Fibroblast of skin of left quadriceps (primary cell): ENCODE results near the gene DSG3.

Source experiments
- DNase-seq, 2 experiments: peaks; one replicate each; pipeline ENCODE4 v3.0.0-alpha.2; 2013; ENCODE audit warnings: low read depth in 2 of 2

Gene DSG3

DNA sequence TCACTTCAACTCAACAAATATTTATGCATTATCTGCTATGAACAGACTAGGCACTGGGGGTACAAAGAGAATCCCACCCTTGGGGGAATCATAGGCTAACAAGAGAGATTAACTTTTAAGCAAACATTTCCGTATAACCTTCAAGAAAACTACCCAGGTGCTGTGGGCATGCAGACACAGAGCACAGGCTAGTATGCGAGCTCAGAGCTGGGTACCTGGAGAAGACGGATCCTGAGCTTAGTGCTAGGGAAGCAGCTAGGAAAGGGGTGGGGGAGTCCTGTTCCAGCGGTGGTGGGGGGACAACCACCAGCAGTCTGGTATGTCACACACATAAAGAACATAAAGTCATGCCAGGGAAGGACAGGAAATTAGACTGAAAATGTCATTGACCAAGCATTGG lies 17.5 kb upstream of the DSG3 start:
- DNase-seq = no peak

DNA sequence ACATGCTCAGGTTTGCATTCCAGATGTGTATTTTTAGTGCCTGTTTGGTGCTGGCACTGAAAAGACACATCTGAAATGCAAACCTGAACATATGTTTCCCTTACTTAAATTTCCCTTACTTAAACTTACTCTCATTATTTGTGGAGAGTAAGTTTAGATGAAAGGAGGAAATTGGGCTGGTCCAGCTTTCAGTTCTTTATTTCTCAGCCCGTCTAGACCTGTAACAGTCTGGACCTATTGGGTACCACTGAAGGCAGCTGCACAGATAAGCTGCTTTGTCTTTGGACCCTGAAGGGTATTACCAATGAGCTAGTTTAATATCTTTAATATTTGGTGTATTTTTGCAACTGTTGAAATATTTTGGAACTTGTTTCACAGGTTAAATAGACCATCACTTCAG lies 17.0 kb upstream of the DSG3 start:
- DNase-seq = no peak

- no peak for DNase-seq
Measured at GRCh38 chr18:31432316-31432715, 15.2 kb upstream of the DSG3 start.

GRCh38 chr18:31436825-31437224 lies 10.7 kb upstream of the DSG3 start:
- no peak for DNase-seq

- no peak for DNase-seq
Measured at GRCh38 chr18:31438402-31438801, 9.1 kb upstream of the DSG3 start.

GRCh38 chr18:31439807-31440325 lies 7.7 kb upstream of the DSG3 start:
- no peak for DNase-seq

GRCh38 chr18:31440787-31441186 lies 6.8 kb upstream of the DSG3 start:
- DNase-seq = no peak

DNA sequence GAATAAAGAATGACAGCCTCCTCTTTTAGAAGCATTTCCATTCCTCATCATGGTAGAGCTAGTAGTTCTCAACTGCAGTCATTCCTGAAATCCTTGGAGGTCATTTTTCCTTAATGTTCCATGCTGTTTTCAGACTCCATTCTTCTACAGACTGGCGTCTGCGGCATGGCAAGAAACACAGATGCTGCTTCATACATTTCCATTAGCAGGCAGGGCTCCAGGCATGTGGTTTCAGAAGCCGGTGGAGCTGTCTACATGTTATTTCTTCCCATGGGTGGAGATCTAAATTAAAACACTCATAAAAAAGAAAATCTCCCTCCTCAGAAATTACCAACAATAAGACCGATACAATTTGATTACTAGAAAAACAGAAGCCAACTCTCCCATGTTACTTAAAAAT lies 6.0 kb upstream of the DSG3 start:
- DNase-seq = no peak

- no peak for DNase-seq
Measured at GRCh38 chr18:31444142-31444541, 3.4 kb upstream of the DSG3 start.

DNA sequence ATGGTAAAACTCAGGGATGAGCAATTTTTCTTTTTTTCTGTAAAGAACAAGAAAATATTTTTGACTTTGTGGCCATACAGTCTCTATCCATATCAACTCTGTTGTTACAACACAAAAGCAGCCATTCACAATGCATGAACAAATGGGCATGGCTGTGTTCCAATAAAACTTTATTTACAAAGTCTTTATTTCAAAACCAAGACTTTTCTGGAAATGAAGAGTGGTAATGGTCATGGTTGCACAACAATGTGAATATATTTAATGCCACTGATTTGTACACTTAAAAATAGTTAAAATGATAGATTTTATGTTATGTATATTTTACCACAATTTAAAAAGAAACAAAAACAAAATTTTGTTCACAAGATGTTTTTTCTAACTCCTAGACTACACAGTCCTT lies 1.6 kb upstream of the DSG3 start:
- DNase-seq = no peak

GRCh38 chr18:31446854-31447253 lies 687 bp upstream of the DSG3 start:
- DNase-seq = no peak

GRCh38 chr18:31450409-31450808 lies 2.9 kb downstream of the DSG3 start:
- no peak for DNase-seq

DNA sequence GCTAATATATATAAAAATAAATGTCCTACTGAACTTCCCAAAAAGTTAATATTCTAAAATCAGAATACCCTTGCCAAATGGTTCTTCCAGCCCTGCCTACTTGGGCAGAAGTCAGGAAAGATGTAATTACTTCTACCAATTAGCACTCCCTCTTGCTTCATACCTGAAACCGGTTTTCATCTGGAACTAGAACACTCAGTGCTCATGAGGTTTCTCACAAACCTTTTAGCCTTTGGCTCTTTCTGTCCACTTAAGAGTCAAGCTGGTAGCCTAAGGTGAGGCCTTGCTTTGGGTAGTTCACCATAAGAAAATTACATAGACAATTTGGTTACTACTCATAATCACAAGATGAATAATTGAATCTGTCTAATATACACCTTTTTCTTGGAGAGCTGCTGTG lies 4.1 kb downstream of the DSG3 start:
- no peak for DNase-seq

DNA sequence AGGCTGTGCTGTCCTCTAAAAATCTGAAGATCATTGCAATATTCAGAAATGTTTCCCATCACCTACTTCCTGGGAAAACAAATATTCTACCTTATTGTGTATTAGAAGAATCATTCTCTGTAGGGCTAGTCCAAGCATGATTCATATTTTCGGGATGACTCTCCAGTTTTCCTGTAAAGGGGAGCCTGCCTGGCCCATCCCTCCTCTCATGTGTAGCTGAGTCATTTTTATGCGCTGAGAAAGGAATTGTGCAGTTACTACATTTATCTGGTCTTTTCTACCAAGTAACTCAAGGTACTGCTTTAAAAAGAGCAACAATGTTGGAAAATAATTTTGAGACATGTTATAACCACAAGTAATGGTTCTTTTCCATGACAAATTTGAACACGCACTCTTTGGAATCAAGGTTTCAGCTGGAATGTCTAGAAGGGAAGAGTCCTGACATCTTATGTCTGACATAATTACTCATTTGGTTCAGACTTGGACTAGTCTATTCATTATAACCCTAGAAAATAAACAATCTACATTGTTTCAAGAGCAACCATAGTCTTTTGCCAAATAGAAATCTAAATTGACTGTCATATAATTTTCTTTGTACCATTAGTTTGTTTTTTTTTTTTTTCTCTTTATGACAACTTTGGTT lies 6.6 kb downstream of the DSG3 start:
- DNase-seq = peak; percentile 24 to 32

GRCh38 chr18:31469629-31470028 lies 22.1 kb downstream of the DSG3 start:
- no peak for DNase-seq

- DNase-seq = no peak
Measured at GRCh38 chr18:31478688-31479087, 31.1 kb downstream of the DSG3 start.

- DNase-seq = no peak
Measured at GRCh38 chr18:31482051-31482450, 34.5 kb downstream of the DSG3 start.

GRCh38 chr18:31483396-31483795 lies 35.9 kb downstream of the DSG3 start:
- no peak for DNase-seq

GRCh38 chr18:31484461-31484860 lies 36.9 kb downstream of the DSG3 start:
- no peak for DNase-seq

GRCh38 chr18:31486165-31486564 lies 38.6 kb downstream of the DSG3 start:
- no peak for DNase-seq

- DNase-seq = peak; percentile 71 to 75
Measured at GRCh38 chr18:31487246-31488015, 39.9 kb downstream of the DSG3 start.

GRCh38 chr18:31489311-31489710 lies 41.8 kb downstream of the DSG3 start:
- no peak for DNase-seq

GRCh38 chr18:31490387-31490786 lies 42.8 kb downstream of the DSG3 start:
- DNase-seq = no peak
